NT2/D1 (cell line): ENCODE measurements around the gene APRT.

ENCODE experiments used
- YY1 ChIP-seq: IDR thresholded peaks from 2 replicates; pipeline ENCODE4 v1.6.1; 2011; ENCODE audit not compliant: insufficient read length, insufficient read depth
- ZNF274 ChIP-seq: IDR thresholded peaks from 2 replicates; pipeline ENCODE4 v1.6.1; 2011; ENCODE audit warnings: mild to moderate bottlenecking, low read depth, low read length

GRCh38 chr16:88807626-88808453 lies 3.9 kb downstream of the APRT start:
- no peak for TF ChIP-seq YY1
- no peak for TF ChIP-seq ZNF274
